Trophoblast cell (in vitro differentiated cells and primary cell): Measurements from ENCODE around the gene PDIA2.

Experiments
- DNase-seq, 2 donors: peaks; one replicate each; pipeline ENCODE4 v3.0.0-alpha.2; 2016
- H2AFZ ChIP-seq: 2 replicates; pipeline ENCODE4 v1.6.1; 2013; ENCODE audit warnings: low read length, moderate library complexity, mild to moderate bottlenecking; ENCODE audit not compliant: insufficient read depth, poor library complexity
- H2AK5ac ChIP-seq: 2 replicates; pipeline ENCODE4 v1.6.1; 2013; ENCODE audit warnings: mild to moderate bottlenecking, low read length
- H2BK120ac ChIP-seq: 2 replicates; pipeline ENCODE4 v1.6.1; 2013; ENCODE audit warnings: low read length, mild to moderate bottlenecking, moderate library complexity; ENCODE audit not compliant: insufficient read depth, poor library complexity
- H2BK12ac ChIP-seq: 2 replicates; pipeline ENCODE4 v1.6.1; 2013; ENCODE audit warnings: mild to moderate bottlenecking, low read length, moderate library complexity
- H2BK5ac ChIP-seq: 2 replicates; pipeline ENCODE4 v1.6.1; 2013; ENCODE audit warnings: low read length, low read depth, moderate library complexity, mild to moderate bottlenecking; ENCODE audit not compliant: poor library complexity
- H3K14ac ChIP-seq: 2 replicates; pipeline ENCODE4 v1.6.1; 2013; ENCODE audit warnings: mild to moderate bottlenecking, low read length
- H3K18ac ChIP-seq: 2 replicates; pipeline ENCODE4 v1.6.1; 2013; ENCODE audit warnings: mild to moderate bottlenecking, low read length
- H3K23ac ChIP-seq: 2 replicates; pipeline ENCODE4 v1.6.1; 2013; ENCODE audit warnings: low read length
- H3K27ac ChIP-seq: 2 replicates; pipeline ENCODE4 v1.5.1; 2013; ENCODE audit warnings: low read depth, mild to moderate bottlenecking, inconsistent platforms, low read length, moderate library complexity
- H3K27me3 ChIP-seq: 2 replicates; pipeline ENCODE4 v1.6.1; 2013; ENCODE audit warnings: inconsistent platforms, mild to moderate bottlenecking, low read length, moderate library complexity; ENCODE audit not compliant: insufficient read depth
- H3K36me3 ChIP-seq, 2 experiments: 1 replicate in 1 of 2; 2 replicates in 1 of 2; pipeline ENCODE4 v1.6.1; 2013; ENCODE audit warnings: low read length in 2 of 2, mild to moderate bottlenecking in 2 of 2, moderate library complexity in 1 of 2; ENCODE audit not compliant: insufficient read depth in 2 of 2, control insufficient read depth in 1 of 2
- H3K4ac ChIP-seq: 2 replicates; pipeline ENCODE4 v1.6.1; 2013; ENCODE audit warnings: low read depth, mild to moderate bottlenecking, low read length, moderate library complexity
- H3K4me1 ChIP-seq, 2 experiments: 1 replicate in 1 of 2; 2 replicates in 1 of 2; pipeline ENCODE4 v1.6.1; 2013; ENCODE audit warnings: low read length in 2 of 2, mild to moderate bottlenecking in 2 of 2, moderate library complexity in 1 of 2; ENCODE audit not compliant: insufficient read depth in 2 of 2, control insufficient read depth in 1 of 2
- H3K4me2 ChIP-seq: 2 replicates; pipeline ENCODE4 v1.6.1; 2013; ENCODE audit warnings: inconsistent platforms, mild to moderate bottlenecking, low read length, moderate library complexity
- H3K4me3 ChIP-seq: 2 replicates; pipeline ENCODE4 v1.5.1; 2013; ENCODE audit warnings: mild to moderate bottlenecking, low read depth, low read length, inconsistent platforms
- H3K79me1 ChIP-seq: one replicate; pipeline ENCODE4 v1.6.1; 2013; ENCODE audit warnings: low read length
- H3K79me2 ChIP-seq: 2 replicates; pipeline ENCODE4 v1.6.1; 2013; ENCODE audit warnings: low read length, mild to moderate bottlenecking; ENCODE audit not compliant: control insufficient read depth, insufficient read depth, poor library complexity
- H3K9ac ChIP-seq: 2 replicates; pipeline ENCODE4 v1.6.1; 2013; ENCODE audit warnings: mild to moderate bottlenecking, low read length
- H3K9me3 ChIP-seq: 2 replicates; pipeline ENCODE4 v1.6.1; 2013; ENCODE audit warnings: low read depth, mild to moderate bottlenecking, control low read depth, inconsistent platforms, low read length; ENCODE audit not compliant: insufficient read depth
- H4K12ac ChIP-seq: 2 replicates; pipeline ENCODE4 v1.6.1; 2013; ENCODE audit warnings: low read depth, mild to moderate bottlenecking, low read length, moderate library complexity
- H4K8ac ChIP-seq: 2 replicates; pipeline ENCODE4 v1.6.1; 2013; ENCODE audit warnings: low read depth, mild to moderate bottlenecking, low read length, moderate library complexity
- H4K91ac ChIP-seq: one replicate; pipeline ENCODE4 v1.6.1; 2013; ENCODE audit warnings: low read depth, mild to moderate bottlenecking, low read length, moderate library complexity
- WGBS: extraction: QIAGEN DNeasy Blood & Tissue Kit; methylation state at CpG from one replicate; pipeline ENCODE4 v1.1.7; 2013; ENCODE audit warnings: missing lambda C conversion rate; ENCODE audit not compliant: insufficient read length, insufficient coverage; ENCODE audit errors: extremely low coverage; 5-methylcytosine and 5-hydroxymethylcytosine counted together

PDIA2 gene

DNA sequence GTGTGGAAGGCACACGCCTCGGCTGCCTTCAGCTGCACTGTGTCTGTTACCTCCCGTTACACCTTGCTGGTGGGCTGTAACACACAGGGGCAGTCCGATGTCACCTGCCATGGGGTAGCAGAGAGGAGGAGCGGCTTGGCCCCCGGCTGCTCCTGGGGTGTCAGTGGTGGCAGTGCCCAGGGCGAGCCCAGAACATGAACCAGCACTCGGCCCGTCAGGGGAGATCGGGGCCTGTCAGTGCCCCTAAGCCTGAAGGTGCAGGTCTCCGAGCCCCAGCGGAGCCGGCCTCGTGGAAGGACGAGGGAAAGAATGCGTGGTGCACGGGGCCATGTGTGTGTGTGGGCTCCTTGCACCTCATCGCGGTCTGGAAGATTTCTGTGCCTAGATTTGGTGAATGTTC lies 22.6 kb upstream of the PDIA2 start:
- no peak overlapping the region for H2BK5ac ChIP-seq
- H4K91ac ChIP-seq, result no peak overlapping the region

DNA sequence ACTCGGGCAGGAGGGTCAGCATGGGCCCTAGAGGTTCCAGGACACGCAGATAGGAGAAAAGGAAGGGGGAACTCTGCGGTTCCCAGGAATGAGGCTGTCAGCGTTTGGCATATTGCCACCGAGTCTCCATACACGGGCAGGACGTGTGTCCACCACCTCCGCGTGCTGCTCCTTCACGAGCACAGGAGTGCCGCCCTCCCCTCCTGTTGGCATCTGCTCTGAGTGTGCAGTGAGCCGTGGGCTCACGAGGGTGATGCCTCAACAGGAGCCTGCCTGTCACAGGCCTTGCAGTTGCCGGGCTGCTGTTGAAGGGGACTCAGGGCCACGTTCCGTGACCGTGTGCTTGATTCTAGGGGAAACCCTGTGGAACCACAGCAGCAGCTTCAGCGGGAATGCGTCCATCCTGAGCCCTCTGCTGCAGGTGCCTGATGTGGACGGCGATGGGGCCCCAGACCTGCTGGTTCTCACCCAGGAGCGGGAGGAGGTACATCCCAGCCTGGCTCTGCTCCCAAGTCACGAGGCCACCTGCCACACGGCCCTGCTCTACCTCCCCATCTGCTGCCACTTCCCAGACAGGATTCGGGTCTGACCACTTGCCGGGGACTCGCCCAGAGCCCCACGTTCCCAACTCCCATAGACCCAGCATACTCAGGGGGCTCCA lies 21.8 kb upstream of the PDIA2 start:
- H4K8ac ChIP-seq, result no peak overlapping the region
- no peaks in the 10 kb centered on the region for H3K27me3 ChIP-seq
- H3K9ac ChIP-seq, result no peak overlapping the region
- DNase-seq, result no peak
- WGBS, result no CpG with 5 or more reads among the region's 28 CpGs
- H2BK5ac ChIP-seq, result no peak overlapping the region
- H4K12ac ChIP-seq, result no peak overlapping the region
- H2AFZ ChIP-seq, result no peak overlapping the region
- peaks cover 47 to 50% of the 10 kb centered on the region in 2 experiments for H3K36me3 ChIP-seq
- H3K18ac ChIP-seq, result no peak overlapping the region
- H3K9me3 ChIP-seq, result no peaks in the 10 kb centered on the region
- H3K79me1 ChIP-seq, result no peaks in the 10 kb centered on the region
- H3K14ac ChIP-seq, result no peak overlapping the region
- no peak overlapping the region for H3K4ac ChIP-seq
- no peak overlapping the region for H3K4me3 ChIP-seq
- no peak overlapping the region for H2AK5ac ChIP-seq
- H3K79me2 ChIP-seq, result no peaks in the 10 kb centered on the region
- no peak overlapping the region for H2BK12ac ChIP-seq
- H3K4me1 ChIP-seq, result no peaks in the 10 kb centered on the region
- no peak overlapping the region for H3K23ac ChIP-seq
- H3K4me2 ChIP-seq, result no peak overlapping the region
- H4K91ac ChIP-seq, result no peak overlapping the region
- H3K27ac ChIP-seq, result no peak overlapping the region
- no peak overlapping the region for H2BK120ac ChIP-seq

More for the DNA sequence above, 22.6 kb upstream of the PDIA2 start:
- no peak overlapping the region for H3K27ac ChIP-seq
- H3K14ac ChIP-seq, result no peak overlapping the region
- no peaks in the 10 kb centered on the region for H3K4me1 ChIP-seq
- no peak overlapping the region for H3K18ac ChIP-seq
- no peak overlapping the region for H3K4me3 ChIP-seq
- no peak overlapping the region for H3K4ac ChIP-seq
- no peak overlapping the region for H2BK12ac ChIP-seq
- H3K9me3 ChIP-seq, result no peaks in the 10 kb centered on the region
- H3K79me2 ChIP-seq, result no peaks in the 10 kb centered on the region
- H2BK120ac ChIP-seq, result no peak overlapping the region
- no peak overlapping the region for H4K12ac ChIP-seq
- H4K8ac ChIP-seq, result no peak overlapping the region
- no peaks in the 10 kb centered on the region for H3K79me1 ChIP-seq
- H3K36me3 ChIP-seq, result peaks cover 49 to 53% of the 10 kb centered on the region in 2 experiments
- no peak overlapping the region for H2AFZ ChIP-seq
- WGBS, result no CpG with 5 or more reads among the region's 19 CpGs
- no peak for DNase-seq
- no peak overlapping the region for H3K9ac ChIP-seq
- H3K27me3 ChIP-seq, result no peaks in the 10 kb centered on the region
- no peak overlapping the region for H2AK5ac ChIP-seq
- H3K4me2 ChIP-seq, result no peak overlapping the region
- H3K23ac ChIP-seq, result no peak overlapping the region

DNA sequence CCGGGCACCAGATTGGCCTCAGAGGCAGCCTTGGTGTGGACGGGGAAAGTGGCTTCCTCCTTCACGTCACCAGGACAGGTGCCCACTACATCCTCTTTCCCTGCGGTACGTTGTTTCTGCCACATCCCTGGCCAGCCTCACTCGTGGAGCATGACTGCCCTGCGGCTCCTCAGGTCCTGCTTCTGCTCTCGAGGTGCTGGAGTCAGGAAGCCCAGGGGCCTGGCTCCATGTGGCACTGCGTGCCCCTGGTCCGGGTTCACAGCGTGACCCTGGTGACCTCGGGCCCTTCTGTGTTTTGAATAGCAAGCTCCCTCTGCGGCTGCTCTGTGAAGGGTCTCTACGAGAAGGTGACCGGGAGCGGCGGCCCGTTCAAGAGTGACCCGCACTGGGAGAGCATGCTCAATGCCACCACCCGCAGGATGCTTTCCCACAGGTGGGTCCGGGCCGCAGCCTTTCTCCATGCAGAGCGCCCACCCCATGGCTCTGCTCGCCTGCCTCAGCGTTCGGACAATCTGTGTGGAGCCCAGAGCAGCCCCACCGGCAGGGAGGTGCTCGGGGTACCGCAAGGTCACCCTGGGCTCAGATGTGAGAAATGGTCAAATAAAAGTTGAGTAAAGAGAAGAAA lies 20.7 kb upstream of the PDIA2 start:
- Histone ChIP-seq H2AK5ac (no peak overlapping the region), H3K79me1 (no peaks in the 10 kb centered on the region), H3K4ac (no peak overlapping the region), H2BK5ac (no peak overlapping the region), H3K14ac (no peak overlapping the region), H3K23ac (no peak overlapping the region), H3K79me2 (no peaks in the 10 kb centered on the region), H3K9ac (no peak overlapping the region), H3K4me1 (no peaks in the 10 kb centered on the region), H3K4me3 (no peak overlapping the region), H3K18ac (no peak overlapping the region), H3K9me3 (peaks cover under 1% of the 10 kb centered on the region), H2BK120ac (no peak overlapping the region), H3K4me2 (no peak overlapping the region), H3K27me3 (no peaks in the 10 kb centered on the region), H2AFZ (no peak overlapping the region), H3K36me3 (peaks cover 47 to 50% of the 10 kb centered on the region in 2 experiments), H4K8ac (no peak overlapping the region), H3K27ac (no peak overlapping the region), H4K12ac (no peak overlapping the region), H4K91ac (no peak overlapping the region), H2BK12ac (no peak overlapping the region)
- no CpG with 5 or more reads among the region's 29 CpGs for WGBS
- DNase-seq, result no peak

- H2AFZ ChIP-seq, result no peak overlapping the region
- WGBS, result no CpG with 5 or more reads among the region's 35 CpGs
- no peak overlapping the region for H3K4me3 ChIP-seq
- no peaks in the 10 kb centered on the region for H3K79me1 ChIP-seq
- no peak overlapping the region for H4K8ac ChIP-seq
- H3K9me3 ChIP-seq, result peaks cover 9% of the 10 kb centered on the region
- no peak overlapping the region for H3K4ac ChIP-seq
- no peak overlapping the region for H2BK12ac ChIP-seq
- no peak overlapping the region for H3K18ac ChIP-seq
- H3K23ac ChIP-seq, result no peak overlapping the region
- H4K91ac ChIP-seq, result no peak overlapping the region
- no peak overlapping the region for H2BK120ac ChIP-seq
- no peak overlapping the region for H2BK5ac ChIP-seq
- no peaks in the 10 kb centered on the region for H3K27me3 ChIP-seq
- H3K14ac ChIP-seq, result no peak overlapping the region
- H3K27ac ChIP-seq, result no peak overlapping the region
- H3K79me2 ChIP-seq, result no peaks in the 10 kb centered on the region
- no peak overlapping the region for H2AK5ac ChIP-seq
- no peak overlapping the region for H3K4me2 ChIP-seq
- H3K4me1 ChIP-seq, result no peaks in the 10 kb centered on the region
- H3K9ac ChIP-seq, result no peak overlapping the region
- H3K36me3 ChIP-seq, result peaks cover 47 to 50% of the 10 kb centered on the region in 2 experiments
- H4K12ac ChIP-seq, result no peak overlapping the region
- DNase-seq, result no peak
These were observed 19.7 kb upstream of the PDIA2 start for GRCh38 chr16:263182-263774.
